Measurements from ENCODE around the gene WDR17.

Gene WDR17

DNA sequence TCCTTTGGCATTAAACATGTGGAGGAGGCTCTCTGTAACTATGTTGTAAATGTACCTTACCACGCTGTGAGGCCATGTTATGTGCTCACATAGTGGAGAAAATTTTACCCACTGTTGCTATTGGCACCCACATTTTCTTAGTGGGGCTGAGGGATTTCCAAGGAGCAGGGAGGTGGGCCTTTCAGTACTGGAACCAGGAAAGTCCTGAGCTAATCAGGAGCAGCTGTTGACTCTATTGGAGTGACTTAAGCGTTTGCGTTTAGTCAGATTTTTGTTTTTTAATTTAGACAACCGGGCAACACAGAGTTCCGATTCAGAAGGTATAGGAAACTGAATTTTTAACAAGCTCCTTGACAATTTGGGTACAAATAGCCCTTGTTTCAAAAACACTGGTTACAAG is 30.7 kb upstream of the WDR17 start:
- no peak for DNase-seq (ENCODE audit: low read depth)
- no peak overlapping the region for H3K4me3 ChIP-seq (ENCODE audit: low read length)
- TF ChIP-seq, protein P1, sequence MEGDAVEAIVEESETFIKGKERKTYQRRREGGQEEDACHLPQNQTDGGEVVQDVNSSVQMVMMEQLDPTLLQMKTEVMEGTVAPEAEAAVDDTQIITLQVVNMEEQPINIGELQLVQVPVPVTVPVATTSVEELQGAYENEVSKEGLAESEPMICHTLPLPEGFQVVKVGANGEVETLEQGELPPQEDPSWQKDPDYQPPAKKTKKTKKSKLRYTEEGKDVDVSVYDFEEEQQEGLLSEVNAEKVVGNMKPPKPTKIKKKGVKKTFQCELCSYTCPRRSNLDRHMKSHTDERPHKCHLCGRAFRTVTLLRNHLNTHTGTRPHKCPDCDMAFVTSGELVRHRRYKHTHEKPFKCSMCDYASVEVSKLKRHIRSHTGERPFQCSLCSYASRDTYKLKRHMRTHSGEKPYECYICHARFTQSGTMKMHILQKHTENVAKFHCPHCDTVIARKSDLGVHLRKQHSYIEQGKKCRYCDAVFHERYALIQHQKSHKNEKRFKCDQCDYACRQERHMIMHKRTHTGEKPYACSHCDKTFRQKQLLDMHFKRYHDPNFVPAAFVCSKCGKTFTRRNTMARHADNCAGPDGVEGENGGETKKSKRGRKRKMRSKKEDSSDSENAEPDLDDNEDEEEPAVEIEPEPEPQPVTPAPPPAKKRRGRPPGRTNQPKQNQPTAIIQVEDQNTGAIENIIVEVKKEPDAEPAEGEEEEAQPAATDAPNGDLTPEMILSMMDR (conservative IDR thresholded peaks at IDR 0.05; ENCODE audit: low read depth, low read length): no peak

DNA sequence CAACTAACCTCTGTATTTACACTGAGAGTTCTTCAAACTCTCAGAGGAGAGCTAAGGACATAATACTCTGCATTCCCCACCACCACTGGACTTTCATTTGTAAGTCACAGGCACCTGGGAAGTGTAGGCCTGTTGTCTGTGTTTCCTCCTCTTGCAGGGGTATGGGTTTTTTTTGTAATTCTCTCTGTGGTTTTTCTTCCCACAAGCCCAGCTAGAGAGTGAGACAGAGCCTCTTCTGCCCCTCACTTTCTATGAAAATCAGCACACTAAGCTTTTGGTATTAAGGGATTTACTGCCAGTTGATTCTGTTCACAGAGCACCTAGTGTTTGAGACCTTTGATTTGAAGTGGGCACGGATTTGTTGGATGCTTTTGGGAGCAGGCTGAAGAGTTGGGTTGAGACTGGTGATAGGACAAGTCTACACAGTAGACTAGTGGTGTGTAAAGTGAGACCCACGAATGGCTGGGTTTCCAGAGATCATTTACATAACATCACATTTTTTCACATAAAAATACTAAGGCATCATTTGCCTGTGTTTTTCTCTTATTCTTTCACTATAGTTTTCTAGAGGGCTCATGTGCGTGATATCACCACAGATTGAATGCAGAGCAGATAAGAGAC is 28.9 kb upstream of the WDR17 start:
- TF ChIP-seq, protein P1 (conservative IDR thresholded peaks at IDR 0.05; ENCODE audit: low read depth, low read length): no peak
- no peak overlapping the region for H3K4me3 ChIP-seq (ENCODE audit: low read length)
- DNase-seq (ENCODE audit: low read depth): no peak

DNA sequence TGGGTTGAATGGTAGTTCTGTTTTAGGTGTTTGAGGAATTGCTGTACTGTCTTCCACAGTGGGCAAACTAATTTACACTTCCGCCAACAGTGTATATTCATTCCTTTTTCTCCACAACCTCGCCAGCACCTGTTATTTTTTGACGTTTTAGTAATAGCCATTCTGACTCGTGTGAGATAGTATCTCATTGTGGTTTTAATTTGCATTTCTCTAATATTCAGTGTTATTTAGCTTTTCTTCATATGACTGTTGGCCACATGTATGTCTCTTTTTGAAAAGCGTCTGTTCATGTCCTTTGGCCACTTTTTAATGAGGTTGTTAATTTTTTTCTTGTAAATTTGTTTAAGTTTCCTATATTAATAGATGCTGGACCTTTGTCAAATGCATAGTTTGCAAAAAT is 26.9 kb upstream of the WDR17 start:
- H3K4me3 ChIP-seq (ENCODE audit: low read length): no peak overlapping the region
- DNase-seq (ENCODE audit: low read depth): no peak
- TF ChIP-seq, protein P1 (conservative IDR thresholded peaks at IDR 0.05; ENCODE audit: low read depth, low read length): no peak

DNA sequence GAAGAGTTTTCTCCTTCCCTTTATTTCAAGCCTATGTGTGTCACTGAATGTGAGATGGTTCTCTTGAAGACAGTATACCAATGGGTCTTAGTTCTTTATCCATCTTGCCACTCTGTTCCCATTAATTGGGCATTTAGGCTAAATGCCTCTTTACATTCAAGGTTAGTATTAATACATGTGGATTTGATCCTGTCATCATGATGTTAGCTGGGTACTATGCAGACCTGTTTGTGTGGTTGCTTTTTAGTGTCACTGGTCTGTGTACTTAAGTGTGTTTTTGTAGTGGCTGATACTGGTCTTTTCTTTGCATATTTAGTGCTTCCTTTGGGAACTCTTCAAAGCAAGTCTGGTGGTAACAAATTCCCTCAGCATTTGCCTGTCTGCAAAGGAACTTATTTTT is 23.4 kb upstream of the WDR17 start:
- H3K4me3 ChIP-seq (ENCODE audit: low read length): no peak overlapping the region
- DNase-seq (ENCODE audit: low read depth): no peak
- TF ChIP-seq, protein P1 (conservative IDR thresholded peaks at IDR 0.05; ENCODE audit: low read depth, low read length): no peak

GRCh38 chr4:176043838-176044588 is 21.6 kb upstream of the WDR17 start:
- TF ChIP-seq, protein P1 (conservative IDR thresholded peaks at IDR 0.05; ENCODE audit: low read depth, low read length): no peak
- no peak overlapping the region for H3K4me3 ChIP-seq (ENCODE audit: low read length)
- DNase-seq (ENCODE audit: low read depth): no peak

- H3K4me3 ChIP-seq (ENCODE audit: low read length): no peak overlapping the region
- DNase-seq (ENCODE audit: low read depth): no peak
- TF ChIP-seq, protein P1 (conservative IDR thresholded peaks at IDR 0.05; ENCODE audit: low read depth, low read length): no peak
Measured at GRCh38 chr4:176044589-176044951, 21.1 kb upstream of the WDR17 start.

DNA sequence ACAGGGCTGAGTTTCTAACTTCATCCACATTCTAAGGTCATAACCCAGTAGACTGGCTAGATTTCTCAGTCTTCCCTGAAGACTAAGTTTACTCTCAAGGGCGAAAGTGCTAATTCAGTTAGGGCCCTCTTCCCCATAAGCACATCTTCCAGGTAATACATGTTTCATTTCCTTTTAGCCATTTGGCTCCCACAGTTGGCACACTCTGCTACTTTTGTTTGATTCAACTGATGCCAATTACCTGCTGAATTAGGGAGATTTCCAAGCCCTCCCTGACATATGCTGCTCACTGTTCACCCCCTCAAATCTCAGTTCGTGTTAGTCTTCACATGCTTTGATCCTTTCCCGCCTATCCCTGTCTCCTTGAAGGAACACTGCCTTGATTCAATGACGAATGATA is 17.0 kb upstream of the WDR17 start:
- H3K4me3 ChIP-seq (ENCODE audit: low read length): no peak overlapping the region
- TF ChIP-seq, protein P1 (conservative IDR thresholded peaks at IDR 0.05; ENCODE audit: low read depth, low read length): no peak
- no peak for DNase-seq (ENCODE audit: low read depth)
